Measurements from ENCODE around the gene TMEM184B.

The TMEM184B gene

GRCh38 chr22:38230108-38230825 is 42.5 kb downstream of the TMEM184B start:
- no peak overlapping the region for H3K4me3 ChIP-seq (ENCODE audit: low read depth, low read length)
- peak; percentile 29; the same call in 1 of the 2 replicates for TF ChIP-seq CTCF (IDR thresholded peaks at IDR 0.05; ENCODE audit: borderline replicate concordance, insufficient read depth, low read depth, low read length)

- TF ChIP-seq CTCF (IDR thresholded peaks at IDR 0.05; ENCODE audit: borderline replicate concordance, insufficient read depth, low read depth, low read length) = no peak
- H3K4me3 ChIP-seq (ENCODE audit: low read depth, low read length) = no peak overlapping the region
Measured at GRCh38 chr22:38228873-38229740, 43.7 kb downstream of the TMEM184B start.

- no peak for TF ChIP-seq CTCF (IDR thresholded peaks at IDR 0.05; ENCODE audit: borderline replicate concordance, insufficient read depth, low read depth, low read length)
- H3K4me3 ChIP-seq (ENCODE audit: low read depth, low read length) = no peak overlapping the region
Measured at GRCh38 chr22:38228326-38228872, 44.4 kb downstream of the TMEM184B start.

- no peak for TF ChIP-seq CTCF (IDR thresholded peaks at IDR 0.05; ENCODE audit: borderline replicate concordance, insufficient read depth, low read depth, low read length)
- no peak overlapping the region for H3K4me3 ChIP-seq (ENCODE audit: low read depth, low read length)
Measured at GRCh38 chr22:38226853-38227649, 45.8 kb downstream of the TMEM184B start.

- 0 out of 2 replicates have a peak, but pooled peaks have one; percentile 2 for TF ChIP-seq CTCF (IDR thresholded peaks at IDR 0.05; ENCODE audit: borderline replicate concordance, insufficient read depth, low read depth, low read length)
Measured at GRCh38 chr22:38223289-38223960, 49.4 kb downstream of the TMEM184B start.

GRCh38 chr22:38222797-38223119 is 50.1 kb downstream of the TMEM184B start:
- no peak overlapping the region for H3K4me3 ChIP-seq (ENCODE audit: low read depth, low read length)
- TF ChIP-seq CTCF (IDR thresholded peaks at IDR 0.05; ENCODE audit: borderline replicate concordance, insufficient read depth, low read depth, low read length) = no peak

More at GRCh38 chr22:38223289-38223960, 49.4 kb downstream of the TMEM184B start:
- H3K4me3 ChIP-seq (ENCODE audit: low read depth, low read length) = no peak overlapping the region
